IMR-90 (cell line): ENCODE measurements around the gene FKRP.
"Not testable (repeated sequence)": the region's sequence is repeated elsewhere in the genome, so short reads cannot be mapped to it uniquely, and the experiment has no call there.

Experiments
- CTCF ChIP-seq: conservative IDR thresholded peaks from 2 replicates; pipeline ENCODE4 v1.5.1; 2012; ENCODE audit warnings: mild to moderate bottlenecking, low read depth, low read length, improper control_type of control experiment
- MAFK ChIP-seq: IDR thresholded peaks from 2 replicates; pipeline ENCODE4 v1.6.1; 2012; ENCODE audit warnings: low read depth, low read length, improper control_type of control experiment
- MAZ ChIP-seq: IDR thresholded peaks from 2 replicates; pipeline ENCODE4 v1.6.1; 2012; ENCODE audit warnings: low read depth, mild to moderate bottlenecking, low read length, improper control_type of control experiment, moderate library complexity, borderline replicate concordance
- MXI1 ChIP-seq: IDR thresholded peaks from 2 replicates; pipeline ENCODE4 v1.6.1; 2012; ENCODE audit warnings: low read depth, mild to moderate bottlenecking, low read length, moderate library complexity, borderline replicate concordance
- POLR2A ChIP-seq: IDR thresholded peaks from 2 replicates; pipeline ENCODE4 v1.6.1; 2012; ENCODE audit warnings: mild to moderate bottlenecking, low read depth, low read length
- RAD21 ChIP-seq: IDR thresholded peaks from 2 replicates; pipeline ENCODE4 v1.6.1; 2012; ENCODE audit warnings: low read length, improper control_type of control experiment
- RFX5 ChIP-seq: IDR thresholded peaks from 2 replicates; pipeline ENCODE4 v1.8.0; 2012; ENCODE audit warnings: low read depth, mild to moderate bottlenecking, low read length, moderate library complexity
- USF2 ChIP-seq: fragments of 150-350 bp; IDR thresholded peaks from 2 replicates; pipeline ENCODE4 v1.6.1; 2017; ENCODE audit warnings: mild to moderate bottlenecking, antibody characterized with exemption, low read length, low read depth

- TF ChIP-seq MAFK, POLR2A, CTCF, RAD21, USF2, MXI1, MAZ, RFX5: not testable (repeated sequence)
Observed at GRCh38 chr19:46768746-46769145, 22.9 kb downstream of the FKRP start.
